CD4-positive, alpha-beta T cell treated with Interleukin-6 at 100 ng/mL for 8 hours (primary cell): ENCODE results near the gene ANKRD29.
"Not testable (repeated sequence)": the region's sequence is repeated elsewhere in the genome, so short reads cannot be mapped to it uniquely, and the experiment has no call there.

Experiments
- DNase-seq: peaks from one replicate; pipeline ENCODE4 v3.0.0-alpha.2; 2020; ENCODE audit warnings: mixed read lengths, low spot score

ANKRD29 gene

GRCh38 chr18:23583071-23583865, 79.4 kb downstream of the ANKRD29 start:
- no peak for DNase-seq

GRCh38 chr18:23580677-23581367, 81.9 kb downstream of the ANKRD29 start:
- DNase-seq = no peak

GRCh38 chr18:23578891-23579653, 83.6 kb downstream of the ANKRD29 start:
- DNase-seq = no peak

- DNase-seq = no peak
Measured at GRCh38 chr18:23578067-23578701, 84.5 kb downstream of the ANKRD29 start.

GRCh38 chr18:23577521-23577920, 85.2 kb downstream of the ANKRD29 start:
- not testable (repeated sequence) for DNase-seq

- no peak for DNase-seq
Measured at GRCh38 chr18:23575309-23575651, 87.4 kb downstream of the ANKRD29 start.

GRCh38 chr18:23574611-23575308, 88.0 kb downstream of the ANKRD29 start:
- DNase-seq = no peak

- DNase-seq = peak; percentile 36
Measured at GRCh38 chr18:23573626-23574431, 88.9 kb downstream of the ANKRD29 start.

GRCh38 chr18:23573020-23573419, 89.7 kb downstream of the ANKRD29 start:
- DNase-seq = no peak

- DNase-seq = no peak
Measured at GRCh38 chr18:23572570-23572969, 90.1 kb downstream of the ANKRD29 start.

- DNase-seq = no peak
Measured at GRCh38 chr18:23572012-23572411, 90.7 kb downstream of the ANKRD29 start.

- no peak for DNase-seq
Measured at GRCh38 chr18:23570912-23571504, 91.7 kb downstream of the ANKRD29 start.

GRCh38 chr18:23569299-23570063, 93.2 kb downstream of the ANKRD29 start:
- DNase-seq = no peak

GRCh38 chr18:23568281-23569138, 94.2 kb downstream of the ANKRD29 start:
- no peak for DNase-seq

GRCh38 chr18:23567671-23568070, 95.0 kb downstream of the ANKRD29 start:
- no peak for DNase-seq

GRCh38 chr18:23565916-23566547, 96.7 kb downstream of the ANKRD29 start:
- DNase-seq = no peak

- DNase-seq = peak; percentile 34
Measured at GRCh38 chr18:23563377-23564043, 99.2 kb downstream of the ANKRD29 start.

- no peak for DNase-seq
Measured at GRCh38 chr18:23560186-23560585, 102.5 kb downstream of the ANKRD29 start.
